Measurements from ENCODE around the gene MOV10.

GRCh38 chr1:112698366-112699310, 24.2 kb downstream of the MOV10 start:
- TF ChIP-seq POLR2A (IDR thresholded peaks at IDR 0.05; ENCODE audit: control extremely low read depth in 1 of 2, low read depth in 2 of 2, low read length in 2 of 2) (no peak), CTCF (IDR thresholded peaks at IDR 0.05; ENCODE audit: control extremely low read depth in 1 of 3, insufficient read depth in 1 of 3, low read depth in 1 of 3, low read length in 3 of 3) (no peak), TEAD4 (IDR thresholded peaks at IDR 0.05; ENCODE audit: low read depth, low read length) (no peak), RAD21 (IDR thresholded peaks at IDR 0.05 in 1 of 2, conservative IDR thresholded peaks at IDR 0.05 in 1 of 2; ENCODE audit: low read depth in 2 of 2, low read length in 2 of 2) (no peak), EGR1 (IDR thresholded peaks at IDR 0.05; ENCODE audit: borderline replicate concordance, low read depth, low read length) (no peak), PHF8 (conservative IDR thresholded peaks at IDR 0.05; ENCODE audit: low read depth, low read length) (no peak), POLR2AphosphoS5 (IDR thresholded peaks at IDR 0.05; ENCODE audit: low read depth, low read length) (no peak), RFX5 (IDR thresholded peaks at IDR 0.05; ENCODE audit: borderline replicate concordance, low read depth, low read length) (no peak)
